Skin of body (tissue), 2 donors: Measurements from ENCODE around the gene ARL15. TPM values are rescaled to one million over a fixed set of nuclear protein-coding genes. Genes with fewer than 3 reads are reported as not detected.
A peak's percentile ranks its signal among the peaks of the same experiment; 100 is the strongest.

ENCODE experiments used
- DNase-seq: peaks from one replicate; lab custom pipeline; 2025; lab: John Stamatoyannopoulos, UW
- total RNA-seq: library from RNA; depleted of rRNA; stranded (reverse); fragments of >200 nt; gene quantifications from one replicate; pipeline ENCODE4 v1.2.3, GENCODE V29; 2014

The ARL15 gene
- total RNA-seq, 1 donor from 2014 or later = 73.2 TPM

DNA sequence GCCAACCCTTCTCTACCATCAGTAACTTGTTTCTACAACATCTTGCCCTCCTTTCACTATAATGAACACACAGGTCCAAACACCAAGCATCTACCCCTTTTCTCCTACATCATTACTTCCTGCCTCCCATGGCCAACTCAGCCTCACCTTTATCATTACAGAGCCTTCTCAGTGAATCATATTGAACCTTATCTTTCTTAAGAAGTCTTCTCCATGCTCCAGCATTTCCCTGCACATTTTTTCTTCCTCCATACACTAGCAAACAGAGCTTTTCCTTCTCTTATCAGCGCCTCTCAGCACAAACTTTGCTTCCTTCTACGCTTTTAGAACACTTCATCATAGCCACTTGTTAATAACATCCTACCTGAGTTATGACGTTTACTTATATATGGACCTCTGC lies 148.2 kb downstream of the ARL15 start:
- no peak for DNase-seq

DNA sequence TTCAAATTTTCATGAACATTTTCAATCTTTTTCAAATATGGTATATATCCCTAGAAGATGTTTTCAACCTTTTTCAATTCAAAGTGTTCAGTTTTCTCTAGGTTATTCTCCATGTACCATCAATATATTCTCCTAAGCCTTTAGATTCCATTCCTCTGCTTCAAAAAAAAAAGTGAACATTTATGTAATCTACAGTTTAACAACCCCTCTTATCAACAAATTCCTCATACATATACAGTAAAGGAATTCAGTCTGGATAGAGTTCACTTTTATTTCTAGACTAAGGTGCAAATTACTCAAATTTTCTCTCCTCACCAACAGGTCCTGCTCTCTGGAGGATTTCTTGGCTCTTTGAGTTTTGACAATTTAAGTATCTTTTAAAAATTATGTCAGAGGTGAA lies 150.0 kb downstream of the ARL15 start:
- DNase-seq = no peak

DNA sequence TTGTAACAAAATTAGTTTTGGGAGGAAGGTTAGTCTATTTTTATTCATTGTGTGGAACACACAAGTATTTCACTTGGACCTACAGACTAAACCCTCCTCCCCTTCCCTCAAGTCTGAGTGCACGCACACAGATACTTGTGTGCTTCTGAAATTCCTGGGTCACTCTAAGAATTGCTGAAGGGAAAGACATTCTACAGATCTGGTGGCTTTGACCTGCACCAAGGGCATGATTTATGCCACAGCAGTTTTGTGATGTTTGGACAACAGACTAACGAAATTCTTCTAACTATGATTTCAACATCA lies 150.5 kb downstream of the ARL15 start:
- no peak for DNase-seq

DNA sequence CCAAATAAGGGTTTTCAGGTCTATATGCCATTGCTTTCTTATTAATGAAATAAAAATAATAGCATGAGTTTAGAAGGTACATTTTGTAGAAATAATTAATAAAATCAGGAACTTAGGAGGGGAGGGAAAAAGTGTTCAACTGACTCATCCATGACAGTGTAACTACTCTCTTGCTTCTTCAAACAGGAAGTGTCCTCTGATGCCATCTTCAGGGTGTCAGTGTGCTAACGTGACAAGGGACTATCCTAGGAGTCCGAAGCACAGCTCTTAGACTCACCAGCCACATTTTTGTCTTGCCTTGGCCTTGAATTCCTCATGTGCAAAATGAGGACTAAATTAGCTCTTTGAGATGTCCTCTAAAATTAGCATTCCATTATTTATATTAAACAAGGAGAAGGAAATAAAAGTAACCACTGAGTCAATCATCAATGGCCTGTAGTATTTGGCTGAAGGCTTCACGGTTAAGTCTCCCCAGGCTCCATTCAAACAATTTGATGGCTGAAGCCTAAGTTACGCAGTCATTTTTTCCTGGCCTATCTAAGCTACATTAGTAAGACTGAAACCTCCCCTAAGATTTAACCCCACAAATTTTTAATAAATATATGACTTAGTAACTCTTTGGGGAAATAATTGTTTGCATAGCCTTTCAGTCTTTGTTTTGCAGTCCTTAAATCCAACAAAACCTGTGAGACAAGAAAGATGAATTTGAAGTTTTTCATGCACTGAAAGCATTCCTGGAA lies 151.1 kb downstream of the ARL15 start:
- peak; percentile 67 for DNase-seq

DNA sequence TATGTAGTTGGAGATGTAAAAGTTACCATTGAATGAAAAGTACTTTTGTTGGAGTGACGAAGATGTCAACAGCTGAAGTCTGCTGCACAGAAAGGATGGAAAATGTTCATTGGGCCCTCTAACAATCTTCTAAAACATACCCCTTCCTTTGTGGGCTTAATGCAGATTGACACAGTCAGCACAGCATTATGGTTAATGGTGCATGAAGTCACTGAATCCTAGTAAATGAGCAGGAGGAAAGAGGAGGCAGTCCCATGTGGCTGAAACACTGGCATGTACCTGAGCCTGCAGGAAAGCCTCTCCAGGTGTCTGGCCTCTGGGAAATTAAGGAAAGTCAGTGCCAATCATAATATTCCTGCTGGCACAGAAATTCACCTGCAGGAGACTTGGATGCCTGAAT lies 153.8 kb downstream of the ARL15 start:
- no peak for DNase-seq

DNA sequence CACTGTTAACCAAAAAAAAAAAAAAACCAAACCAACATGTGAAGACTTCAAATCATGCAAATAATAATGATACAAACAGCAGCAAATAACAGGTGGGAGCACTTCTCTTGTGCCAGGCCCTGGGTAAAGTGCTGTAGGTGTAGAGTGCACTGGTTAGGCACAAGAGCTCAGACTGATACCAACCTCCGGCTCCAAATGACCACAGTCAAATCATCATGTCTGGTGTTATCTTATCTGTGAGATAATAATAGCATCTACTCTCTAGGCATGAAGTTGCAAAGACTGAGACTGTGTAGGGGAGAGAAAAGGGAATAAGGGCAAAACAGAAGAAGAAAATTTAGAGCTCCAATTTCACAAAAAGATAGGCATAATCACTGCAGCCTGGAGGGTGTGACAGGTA lies 159.5 kb downstream of the ARL15 start:
- DNase-seq = no peak

DNA sequence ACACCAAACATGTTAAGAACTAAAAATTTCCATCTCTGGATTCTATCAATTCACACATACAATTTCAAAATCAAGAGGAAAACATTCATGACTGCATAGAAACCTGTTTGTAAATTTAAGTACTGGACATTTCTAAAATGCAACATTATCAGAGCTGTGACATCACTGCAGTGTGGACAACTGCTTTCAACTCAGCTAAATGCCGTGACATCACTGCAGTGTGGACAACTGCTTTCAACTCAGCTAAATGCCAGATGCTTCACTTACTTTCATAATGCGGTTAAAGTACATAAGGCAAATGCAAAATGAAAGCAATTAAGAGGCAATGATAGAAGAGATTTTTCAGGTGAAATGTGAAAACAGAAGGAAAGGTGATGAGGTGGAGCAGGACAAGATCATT lies 161.5 kb downstream of the ARL15 start:
- peak; percentile 44 for DNase-seq

DNA sequence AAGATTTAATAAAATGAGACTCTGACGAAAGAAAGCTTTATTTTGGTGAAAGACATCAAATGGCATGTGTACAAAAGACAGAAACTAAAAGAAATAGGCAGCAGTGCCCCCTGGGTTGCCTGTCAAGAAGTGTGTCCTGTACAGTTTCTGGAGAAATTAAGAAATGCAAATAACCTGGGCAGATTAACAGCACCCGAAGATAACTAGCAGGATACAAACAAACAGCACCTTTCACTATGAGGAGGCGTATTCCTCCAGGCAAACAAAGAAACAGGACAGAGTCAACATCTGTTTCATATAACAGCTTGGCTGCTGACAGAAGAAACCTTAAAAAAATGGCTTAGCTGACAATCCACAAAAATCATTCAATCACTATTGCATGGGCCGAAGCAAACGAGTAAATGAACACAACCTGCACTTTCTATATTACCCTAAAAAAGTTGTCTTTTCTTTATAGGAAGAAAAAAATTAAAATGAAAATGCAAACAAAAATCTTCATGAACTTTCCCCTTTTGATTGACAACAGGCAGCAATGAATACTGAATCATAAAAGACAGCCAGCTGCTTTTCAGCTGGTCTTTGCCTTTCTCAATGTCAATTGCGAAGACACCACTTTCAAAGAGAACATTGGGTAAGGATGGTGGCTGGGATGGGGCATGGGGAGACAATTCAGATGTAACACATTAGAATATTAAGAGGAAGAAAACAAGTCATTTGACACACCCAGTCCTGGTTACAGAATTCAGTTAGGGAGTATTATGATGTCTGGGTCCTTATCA lies 162.1 kb downstream of the ARL15 start:
- peak; percentile 67 for DNase-seq

DNA sequence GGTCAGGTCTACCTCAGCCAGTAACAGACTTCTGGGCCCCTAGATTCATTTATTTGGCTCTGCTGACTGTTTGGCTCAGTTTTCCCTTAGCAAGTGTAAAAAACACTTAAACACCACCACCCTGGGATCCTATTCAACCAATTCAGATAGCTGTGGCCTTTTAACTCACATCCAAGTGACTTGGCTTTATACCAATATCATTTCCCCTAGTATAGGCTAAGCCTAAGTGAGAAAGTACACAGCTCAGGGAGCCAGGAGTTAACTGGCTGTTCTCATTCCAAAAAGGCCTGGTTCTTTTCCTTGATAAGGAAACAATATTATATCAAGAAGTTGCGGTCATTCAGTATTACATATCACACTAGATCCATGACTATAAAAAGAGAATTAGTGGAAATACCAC lies 163.5 kb downstream of the ARL15 start:
- DNase-seq = peak; percentile 73

DNA sequence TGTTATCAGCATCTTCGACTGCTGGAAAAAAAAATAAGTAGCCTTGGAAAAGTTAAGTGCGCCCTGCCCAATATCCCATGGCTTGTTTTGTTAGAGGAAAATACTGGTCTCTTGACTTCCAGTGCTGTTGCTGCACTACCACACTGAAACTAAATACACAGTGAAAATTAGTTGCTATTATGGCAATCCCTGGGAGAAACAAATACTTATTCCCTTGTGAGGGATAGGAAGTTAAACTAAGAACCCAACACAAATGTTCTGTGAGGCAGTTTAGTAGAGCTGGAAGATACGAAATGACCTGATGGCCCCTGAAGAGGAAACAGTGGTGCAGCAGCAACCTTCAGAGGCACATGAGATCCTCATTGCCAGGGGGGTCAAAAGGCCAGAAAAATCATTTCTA lies 164.0 kb downstream of the ARL15 start:
- DNase-seq = peak; percentile 46

DNA sequence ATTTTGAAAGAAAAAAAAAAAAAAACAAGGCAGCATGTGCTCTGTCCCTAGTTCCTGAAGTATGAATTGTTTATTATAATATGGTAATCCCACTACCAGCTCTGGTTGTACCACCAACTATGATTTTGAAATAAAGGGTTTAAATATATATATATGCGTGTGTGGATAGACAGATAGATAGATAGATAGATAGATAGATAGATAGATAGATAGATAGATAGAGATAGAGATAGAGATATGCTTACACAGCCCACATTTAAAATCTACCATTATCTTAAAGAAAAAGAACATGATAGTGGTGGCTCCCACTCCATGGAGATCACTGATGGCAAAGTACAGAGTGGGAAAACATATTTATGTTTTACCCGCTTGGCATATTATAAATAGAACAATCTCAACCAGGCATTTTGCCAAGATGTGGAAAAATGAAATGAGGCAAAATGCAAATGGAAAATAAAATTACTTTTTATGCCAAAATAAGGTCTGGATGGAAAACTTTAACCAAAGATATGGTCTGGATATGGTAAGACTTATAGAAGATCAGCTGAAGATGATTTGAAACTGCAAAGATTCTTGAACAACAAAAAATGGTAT lies 170.0 kb downstream of the ARL15 start:
- DNase-seq = no peak

DNA sequence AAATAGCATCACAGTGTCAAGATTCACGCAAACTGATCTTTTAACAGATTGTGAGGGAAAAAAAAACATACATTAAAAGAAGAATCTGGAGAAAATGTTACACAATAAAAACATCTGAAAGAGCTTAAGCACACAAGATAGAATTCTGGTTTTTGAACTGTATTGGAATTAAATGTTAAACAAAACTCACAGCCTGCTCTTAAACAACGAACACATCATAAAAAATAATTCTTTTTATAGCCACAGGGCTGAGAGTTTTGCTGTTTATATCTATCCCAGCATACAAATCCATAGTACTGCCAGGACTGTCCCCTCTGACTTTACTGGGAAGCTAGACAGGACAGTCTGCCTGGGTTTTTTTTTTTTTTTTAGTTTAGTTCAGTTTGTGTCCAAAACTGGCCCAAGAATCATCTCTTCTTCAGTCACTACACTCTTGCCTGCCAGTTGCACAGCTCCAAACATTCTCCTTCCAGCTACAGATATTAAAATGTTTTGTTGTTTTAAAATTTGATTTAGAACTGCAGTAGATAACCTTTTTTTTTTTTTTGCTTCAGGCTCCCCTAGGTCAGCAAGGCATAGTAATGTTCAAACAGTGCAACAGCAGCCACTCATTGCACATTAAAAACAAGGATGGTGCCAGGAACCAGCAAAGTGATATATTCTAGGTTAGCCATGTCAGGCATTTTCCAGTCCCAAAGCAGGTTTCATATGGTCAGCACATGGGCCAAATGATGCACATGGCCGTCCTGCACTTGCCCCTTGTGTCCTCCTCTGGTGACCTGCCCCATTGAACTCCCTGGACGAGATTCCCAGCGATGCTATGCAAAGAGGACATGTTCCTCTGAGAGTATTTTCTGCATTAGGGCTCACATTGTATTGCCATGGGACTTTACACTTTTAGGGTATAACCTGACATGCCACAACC lies 173.6 kb downstream of the ARL15 start:
- peak; percentile 93 for DNase-seq

DNA sequence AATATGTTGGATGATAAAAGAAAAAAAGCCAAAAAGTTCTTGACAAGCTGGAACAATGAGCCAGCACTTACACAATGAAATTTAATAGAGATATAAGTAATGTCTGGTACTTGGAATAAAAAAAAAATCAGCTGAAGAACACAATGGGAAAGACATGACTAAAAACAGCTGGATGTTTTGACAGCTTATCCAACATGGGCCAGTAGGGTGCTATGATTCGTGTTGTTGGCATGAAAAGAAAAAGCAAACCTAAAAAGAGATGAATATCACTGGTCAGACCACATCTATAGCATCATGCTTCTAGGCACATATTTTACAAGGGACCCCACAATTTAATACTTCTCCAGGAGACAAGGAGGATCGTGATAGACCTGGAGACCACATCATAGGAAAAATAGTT lies 175.3 kb downstream of the ARL15 start:
- peak; percentile 27 for DNase-seq

DNA sequence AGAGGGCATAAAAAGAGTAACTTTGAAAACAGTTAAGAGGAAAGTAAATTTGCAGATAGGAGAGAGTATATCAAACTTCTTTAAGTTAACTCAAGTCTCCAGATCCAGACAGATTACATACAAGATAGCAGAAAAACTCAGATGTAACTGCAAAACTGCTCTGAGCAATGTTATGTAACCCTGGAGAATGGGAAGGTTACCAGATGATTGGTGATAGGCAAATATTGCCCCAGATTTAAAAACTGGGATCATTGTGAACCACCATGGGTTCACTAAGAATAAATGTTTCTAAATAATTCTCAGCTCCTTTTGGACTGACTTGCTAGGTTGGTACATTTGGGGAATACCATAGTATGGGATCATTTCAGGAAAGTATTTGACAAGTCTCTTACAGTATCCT lies 176.5 kb downstream of the ARL15 start:
- DNase-seq = no peak

DNA sequence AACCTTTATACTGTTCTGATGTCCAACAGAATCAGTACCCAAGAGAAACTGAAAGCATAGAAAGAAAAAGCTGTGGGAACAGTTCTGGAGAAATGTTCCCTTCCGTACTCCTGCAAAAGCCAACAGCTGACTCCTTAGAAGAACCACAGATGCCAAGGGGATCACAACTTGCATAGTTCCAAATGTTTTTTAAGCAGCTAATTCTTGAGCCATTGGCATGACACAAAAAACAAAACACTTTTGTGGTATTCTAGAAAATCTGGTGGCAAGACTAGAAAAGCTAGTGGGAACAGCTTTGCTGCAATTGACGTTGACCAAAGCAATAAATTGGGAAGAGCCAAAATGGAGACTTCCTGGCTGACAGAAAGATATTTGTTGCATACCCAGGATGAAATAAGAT lies 189.9 kb downstream of the ARL15 start:
- no peak for DNase-seq

DNA sequence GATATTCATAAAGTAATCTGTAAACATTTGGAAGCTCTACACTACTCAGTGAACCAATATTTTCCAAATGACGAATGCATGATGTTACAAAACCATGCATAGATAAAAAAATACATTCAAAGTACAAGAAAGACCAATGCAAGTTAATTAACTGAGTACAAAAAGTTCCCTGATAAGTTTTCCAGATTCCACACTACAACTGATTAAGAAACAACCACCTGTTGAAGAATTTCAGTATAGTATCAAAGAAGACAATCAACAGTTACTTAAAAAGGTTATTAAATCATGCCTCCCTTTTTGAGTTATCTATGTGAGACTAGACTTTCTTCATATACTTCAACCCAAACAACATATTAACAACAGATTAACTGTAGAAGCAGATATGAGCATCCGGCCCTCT lies 192.4 kb downstream of the ARL15 start:
- DNase-seq = no peak

DNA sequence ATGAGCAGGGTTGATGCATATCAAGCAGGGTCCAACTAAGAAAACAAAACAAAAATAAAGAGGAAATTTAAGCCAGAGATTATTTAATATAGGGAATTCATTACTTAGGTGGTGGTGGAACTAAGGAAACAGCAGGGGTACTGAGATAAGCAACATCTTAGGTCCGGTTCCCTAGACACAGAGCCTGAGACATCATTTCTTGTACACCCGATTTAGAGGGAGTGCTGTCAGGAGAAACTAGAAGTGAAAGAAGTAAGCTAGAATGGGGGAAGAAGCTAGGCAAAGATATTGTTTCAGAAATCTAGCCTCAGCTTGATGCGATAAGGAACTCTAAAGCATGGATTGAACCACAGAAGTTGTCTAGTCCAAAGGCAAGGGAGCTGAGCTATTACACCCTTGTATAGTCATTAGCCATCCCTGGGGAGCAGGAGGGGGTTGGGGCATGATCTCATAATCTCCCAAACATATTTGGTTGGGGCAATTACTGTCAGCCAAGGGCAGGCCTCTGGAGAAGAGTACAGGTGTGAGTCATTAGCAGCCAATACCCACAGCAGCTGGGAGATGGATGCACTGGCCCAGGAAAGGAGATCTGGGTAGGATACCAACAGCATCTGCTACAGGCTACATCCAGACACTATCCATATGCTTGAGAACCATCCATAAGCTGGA lies 194.5 kb downstream of the ARL15 start:
- DNase-seq = no peak

DNA sequence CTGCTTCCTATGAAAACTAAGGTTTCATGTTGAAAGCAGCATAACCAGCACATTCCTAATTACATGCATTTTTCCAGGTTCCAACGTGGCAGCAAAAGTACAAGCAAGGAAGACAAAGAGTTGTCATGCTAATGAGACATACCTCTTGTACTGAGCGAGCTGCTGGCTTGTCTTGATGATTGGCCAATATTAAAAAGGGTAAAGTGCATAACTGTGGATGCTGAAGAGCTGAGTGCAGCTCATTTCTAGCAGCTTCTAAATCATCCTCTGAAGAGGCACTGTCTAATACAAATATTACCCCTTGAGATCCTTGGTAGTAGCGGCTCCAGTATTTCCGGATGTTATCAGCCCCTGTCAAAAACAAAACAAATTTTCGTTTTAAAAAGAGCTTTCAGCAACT lies 197.3 kb downstream of the ARL15 start:
- no peak for DNase-seq

DNA sequence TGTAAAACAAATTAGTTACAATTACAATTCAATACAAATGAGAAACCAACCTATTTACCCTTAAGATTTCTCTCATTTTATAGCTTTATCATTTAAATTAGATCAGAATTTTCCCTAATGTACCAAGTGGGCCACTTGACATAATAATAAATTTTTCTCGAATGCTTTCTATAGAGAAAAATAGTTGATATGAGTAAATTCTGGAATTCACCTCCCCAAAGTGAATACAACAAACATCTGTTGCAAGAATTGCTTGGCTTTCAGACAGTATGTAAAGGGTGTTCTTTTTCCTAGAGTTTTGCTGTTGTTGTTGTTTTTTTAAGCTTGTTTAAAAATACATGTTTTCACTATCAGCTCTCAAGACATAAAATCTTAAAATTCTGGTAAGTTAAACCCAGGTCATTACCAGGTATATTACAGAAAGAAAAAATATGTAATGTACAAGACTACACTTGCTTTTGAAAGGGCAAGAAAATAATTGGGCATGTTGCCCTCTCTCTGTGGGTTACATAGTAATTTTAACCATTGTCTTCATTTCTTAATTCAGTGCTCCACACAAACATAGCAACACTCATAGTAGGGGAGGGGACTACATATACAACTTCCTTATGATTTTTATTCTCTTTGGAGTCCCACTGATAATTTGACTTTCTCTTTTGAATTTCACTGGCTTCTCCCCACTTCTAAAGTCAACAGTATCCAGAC lies 200.6 kb downstream of the ARL15 start:
- DNase-seq = no peak

DNA sequence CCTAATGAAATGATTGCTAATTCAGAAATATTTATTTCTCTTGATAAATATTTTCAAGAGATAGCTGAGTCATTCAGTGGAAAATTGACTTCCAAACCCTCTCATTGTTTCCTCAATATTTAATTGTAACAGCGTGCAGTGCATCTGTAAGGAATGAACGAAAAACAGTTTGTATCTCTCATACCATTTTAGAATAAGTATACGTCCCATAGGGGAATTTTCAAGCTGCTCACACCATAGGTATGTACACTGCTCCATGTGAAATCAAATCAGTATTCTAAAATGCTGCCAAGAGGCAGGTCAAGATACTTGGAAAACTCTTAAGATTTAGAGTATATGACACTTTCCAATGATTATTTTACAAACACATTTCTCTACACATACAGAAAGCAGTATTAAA lies 202.2 kb downstream of the ARL15 start:
- peak; percentile 40 for DNase-seq

DNA sequence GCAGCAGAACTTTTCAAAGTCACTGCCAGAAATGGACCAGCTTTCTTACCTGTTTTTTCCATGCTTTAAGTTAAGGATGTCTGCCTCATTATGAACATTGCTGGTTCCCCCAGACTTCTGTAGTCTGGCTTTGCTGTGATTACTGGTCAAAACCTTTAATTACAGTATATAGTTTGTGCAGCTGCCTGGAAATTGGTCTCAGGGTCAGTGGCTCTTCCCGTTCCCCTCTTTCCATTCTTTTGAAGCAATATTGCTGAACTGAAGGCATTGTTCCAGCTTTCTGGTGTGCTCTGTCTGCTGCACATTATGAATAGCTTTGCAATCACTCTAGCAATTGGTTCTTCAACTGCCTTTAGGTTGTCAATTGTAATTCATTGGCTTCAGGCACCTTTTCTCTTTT lies 206.5 kb downstream of the ARL15 start:
- no peak for DNase-seq
